Measurements from ENCODE around the gene IGFBPL1. TPM values are rescaled to one million over a fixed set of nuclear protein-coding genes. Genes with fewer than 3 reads are reported as not detected.

Gene IGFBPL1
- total and polyA plus RNA-seq, 2 of the 13 experiments (the other 11 are each of a cell fraction or from before 2014, with no cell fraction given), result 0.24 TPM; not detected in 1

GRCh38 chr9:38380872-38381534 is 43.3 kb downstream of the IGFBPL1 start (continued):
- TF ChIP-seq SKIL (CRISPR knock-in tag; IDR thresholded peaks at IDR 0.05; ENCODE audit: borderline replicate concordance), result peak; percentile 64; the same call in 1 of the 2 replicates
- TF ChIP-seq MIER3 (CRISPR knock-in tag; IDR thresholded peaks at IDR 0.05; ENCODE audit: borderline replicate concordance), result peak; percentile 95
- peak; percentile 100 for TF ChIP-seq TEAD3 (CRISPR knock-in tag; optimal IDR thresholded peaks at IDR 0.05; ENCODE audit: borderline replicate concordance)
- TF ChIP-seq, protein P1, sequence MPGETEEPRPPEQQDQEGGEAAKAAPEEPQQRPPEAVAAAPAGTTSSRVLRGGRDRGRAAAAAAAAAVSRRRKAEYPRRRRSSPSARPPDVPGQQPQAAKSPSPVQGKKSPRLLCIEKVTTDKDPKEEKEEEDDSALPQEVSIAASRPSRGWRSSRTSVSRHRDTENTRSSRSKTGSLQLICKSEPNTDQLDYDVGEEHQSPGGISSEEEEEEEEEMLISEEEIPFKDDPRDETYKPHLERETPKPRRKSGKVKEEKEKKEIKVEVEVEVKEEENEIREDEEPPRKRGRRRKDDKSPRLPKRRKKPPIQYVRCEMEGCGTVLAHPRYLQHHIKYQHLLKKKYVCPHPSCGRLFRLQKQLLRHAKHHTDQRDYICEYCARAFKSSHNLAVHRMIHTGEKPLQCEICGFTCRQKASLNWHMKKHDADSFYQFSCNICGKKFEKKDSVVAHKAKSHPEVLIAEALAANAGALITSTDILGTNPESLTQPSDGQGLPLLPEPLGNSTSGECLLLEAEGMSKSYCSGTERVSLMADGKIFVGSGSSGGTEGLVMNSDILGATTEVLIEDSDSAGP (CRISPR knock-in tag; IDR thresholded peaks at IDR 0.05; ENCODE audit: borderline replicate concordance), result peak; percentile 80; the same call in 1 of the 2 replicates
- no peak for TF ChIP-seq ZNF326 (CRISPR knock-in tag; IDR thresholded peaks at IDR 0.05; ENCODE audit: borderline replicate concordance)
- TF ChIP-seq, protein P2, sequence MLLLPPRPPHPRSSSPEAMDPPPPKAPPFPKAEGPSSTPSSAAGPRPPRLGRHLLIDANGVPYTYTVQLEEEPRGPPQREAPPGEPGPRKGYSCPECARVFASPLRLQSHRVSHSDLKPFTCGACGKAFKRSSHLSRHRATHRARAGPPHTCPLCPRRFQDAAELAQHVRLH (CRISPR knock-in tag; IDR thresholded peaks at IDR 0.05; ENCODE audit: borderline replicate concordance, low read depth), result peak; percentile 93; the same call in 1 of the 2 replicates
- peak; percentile 95 for TF ChIP-seq HIC2 (CRISPR knock-in tag; IDR thresholded peaks at IDR 0.05; ENCODE audit: low read depth)
- 0 out of 2 replicates have a peak, but pooled peaks have one; percentile 30 for TF ChIP-seq ZNF276 (CRISPR knock-in tag; IDR thresholded peaks at IDR 0.05; ENCODE audit: low read depth)
- peak; percentile 83 for TF ChIP-seq FOXK2 (IDR thresholded peaks at IDR 0.05)
- TF ChIP-seq HDAC1 (CRISPR knock-in tag; IDR thresholded peaks at IDR 0.05), result peak; percentile 75; the same call in 1 of the 2 replicates
- 0 out of 2 replicates have a peak, but pooled peaks have one; percentile 57 for TF ChIP-seq LCORL (IDR thresholded peaks at IDR 0.05)
- peak; percentile 94 for TF ChIP-seq LCORL (CRISPR knock-in tag; IDR thresholded peaks at IDR 0.05)
- peak; percentile 64; the same call in 1 of the 2 replicates for TF ChIP-seq ZNF704 (CRISPR knock-in tag; IDR thresholded peaks at IDR 0.05; ENCODE audit: borderline replicate concordance)
- TF ChIP-seq ZNF430 (CRISPR knock-in tag; IDR thresholded peaks at IDR 0.05), result peak; percentile 69; the same call in 1 of the 2 replicates
- TF ChIP-seq NFKB2 (CRISPR knock-in tag; IDR thresholded peaks at IDR 0.05; ENCODE audit: borderline replicate concordance), result 0 out of 2 replicates have a peak, but pooled peaks have one; percentile 25
- peak; percentile 94 for TF ChIP-seq SIX1 (CRISPR knock-in tag; IDR thresholded peaks at IDR 0.05; ENCODE audit: borderline replicate concordance)
- peak; percentile 98 for TF ChIP-seq MIXL1 (CRISPR knock-in tag; IDR thresholded peaks at IDR 0.05)
- peak; percentile 86 for TF ChIP-seq ZNF205 (CRISPR knock-in tag; IDR thresholded peaks at IDR 0.05)
- peak; percentile 95 for TF ChIP-seq TBX2 (CRISPR knock-in tag; IDR thresholded peaks at IDR 0.05; ENCODE audit: borderline replicate concordance)

All from HepG2 (cell line).